ENCODE measurements around the gene SAMD11.
"Not testable (repeated sequence)": the region's sequence is repeated elsewhere in the genome, so short reads cannot be mapped to it uniquely, and the experiment has no call there.

Gene SAMD11

GRCh38 chr1:980137-980571 is 56.4 kb downstream of the SAMD11 start:
- no peak for FAIRE-seq

GRCh38 chr1:980602-981395 is 57.1 kb downstream of the SAMD11 start:
- FAIRE-seq, result no peak

GRCh38 chr1:981491-981954 is 57.8 kb downstream of the SAMD11 start:
- FAIRE-seq, result no peak

GRCh38 chr1:981955-982558 is 58.3 kb downstream of the SAMD11 start, which contains the start of gene PERM1:
TSS of gene PERM1 (minus strand) at chr1:982093. CDS start at chr1:981029, 1,064 bp downstream.
- no peak for FAIRE-seq

GRCh38 chr1:982765-983436 is 59.2 kb downstream of the SAMD11 start:
- FAIRE-seq, result no peak

GRCh38 chr1:983798-984475 is 60.2 kb downstream of the SAMD11 start:
- no peak for FAIRE-seq

GRCh38 chr1:984476-984814 is 60.7 kb downstream of the SAMD11 start:
- FAIRE-seq, result no peak

GRCh38 chr1:985126-985525 is 61.4 kb downstream of the SAMD11 start:
- no peak for FAIRE-seq

GRCh38 chr1:988061-988460 is 64.3 kb downstream of the SAMD11 start:
- peak; percentile 27 for FAIRE-seq

GRCh38 chr1:991275-991674 is 67.6 kb downstream of the SAMD11 start:
- FAIRE-seq, result not testable (repeated sequence)

GRCh38 chr1:991895-992294 is 68.2 kb downstream of the SAMD11 start:
- no peak for FAIRE-seq

- FAIRE-seq, result no peak
Observed at GRCh38 chr1:992362-992761, 68.6 kb downstream of the SAMD11 start.

GRCh38 chr1:993379-993995 is 69.8 kb downstream of the SAMD11 start:
- FAIRE-seq, result no peak
